ENCODE results near the gene DPH1. TPM values are rescaled to one million over a fixed set of nuclear protein-coding genes. Genes with fewer than 3 reads are reported as not detected.

Gene DPH1
- polyA plus RNA-seq, 1 of the 3 experiments (the other 2 are of a cell fraction), result 36.2 TPM

GRCh38 chr17:2035541-2036488 is 5.9 kb downstream of the DPH1 start:
- peaks cover 0 to 21% of the 10 kb centered on the region in 2 experiments for H3K36me3 ChIP-seq (replicated peaks in 1 of 2; ENCODE audit: control insufficient read depth in 1 of 2, insufficient read depth in 2 of 2, low read length in 1 of 2)
- H4K20me1 ChIP-seq (ENCODE audit: insufficient read depth), result no peaks in the 10 kb centered on the region
- H3K79me2 ChIP-seq (ENCODE audit: insufficient read depth), result peaks cover 21% of the 10 kb centered on the region
- H3K4me1 ChIP-seq (ENCODE audit: control insufficient read depth in 1 of 2, insufficient read depth in 2 of 2, low read depth in 1 of 2, low read length in 1 of 2), result peaks cover 4 to 6% of the 10 kb centered on the region in 2 experiments; a peak in 2 of 4 replicates
- no peak overlapping the region for H3K4me2 ChIP-seq
- H3K9me2 ChIP-seq, result no peaks in the 10 kb centered on the region
- H3F3A ChIP-seq (replicated peaks; ENCODE audit: insufficient read depth), result no peaks in the 10 kb centered on the region
- H3K27ac ChIP-seq (ENCODE audit: low read depth in 2 of 2, low read length in 1 of 2), result no peak overlapping the region
- H2AFZ ChIP-seq (ENCODE audit: low read depth), result no peak overlapping the region
- no peaks in the 10 kb centered on the region for H3K27me3 ChIP-seq (ENCODE audit: insufficient read depth)
- no peak for DNase-seq
- POLR2A ChIA-PET, result no interaction called here
- 96% methylated on average over 17 of the region's 29 CpGs for WGBS (ENCODE audit: low lambda C conversion rate)
- H3K9me3 ChIP-seq, result no peaks in the 10 kb centered on the region
- no peak for TF ChIP-seq TAF1 (IDR thresholded peaks at IDR 0.05; ENCODE audit: borderline replicate concordance, low read depth, low read length)
- TF ChIP-seq FOXM1 (IDR thresholded peaks at IDR 0.05; ENCODE audit: low read depth), result no peak
- H3K4me3 ChIP-seq (ENCODE audit: low read depth in 2 of 2, low read length in 1 of 2), result no peak overlapping the region
- H3K9ac ChIP-seq, result no peak overlapping the region
- CTCF ChIA-PET, result no interaction called here

GRCh38 chr17:2037155-2037554 is 7.2 kb downstream of the DPH1 start:
- ChIA-PET CTCF (interaction anchor here (1.3 to 2.0 kb wide), 2 partner anchors 128 to 132 kb away, joined by 5 to 8 read pairs; no protein-coding TSS in a partner anchor), POLR2A (no interaction called here)
- Histone ChIP-seq H3K4me2 (no peak overlapping the region), H3K27ac (ENCODE audit: low read depth in 2 of 2, low read length in 1 of 2) (no peak overlapping the region), H2AFZ (ENCODE audit: low read depth) (no peak overlapping the region), H3K27me3 (ENCODE audit: insufficient read depth) (no peaks in the 10 kb centered on the region), H3K9ac (no peak overlapping the region), H3K4me1 (ENCODE audit: control insufficient read depth in 1 of 2, insufficient read depth in 2 of 2, low read depth in 1 of 2, low read length in 1 of 2) (peaks cover 4 to 8% of the 10 kb centered on the region in 2 experiments; a peak in 1 of 4 replicates), H4K20me1 (ENCODE audit: insufficient read depth) (no peaks in the 10 kb centered on the region), H3K9me2 (no peaks in the 10 kb centered on the region), H3F3A (replicated peaks; ENCODE audit: insufficient read depth) (no peaks in the 10 kb centered on the region), H3K79me2 (ENCODE audit: insufficient read depth) (peaks cover 10% of the 10 kb centered on the region; the same call in 1 of the 2 replicates), H3K9me3 (no peaks in the 10 kb centered on the region), H3K4me3 (ENCODE audit: low read depth in 2 of 2, low read length in 1 of 2) (no peak overlapping the region), H3K36me3 (replicated peaks in 1 of 2; ENCODE audit: control insufficient read depth in 1 of 2, insufficient read depth in 2 of 2, low read length in 1 of 2) (peaks cover 0 to 21% of the 10 kb centered on the region in 2 experiments)
- TF ChIP-seq CHD2 (IDR thresholded peaks at IDR 0.05; ENCODE audit: low read length, partially characterized antibody) (no peak), RAD21 (IDR thresholded peaks at IDR 0.05; ENCODE audit: low read length) (no peak), REST (IDR thresholded peaks at IDR 0.05; ENCODE audit: low read depth, low read length) (no peak), CTCF (IDR thresholded peaks at IDR 0.05) (no peak), EZH2phosphoT487 (IDR thresholded peaks at IDR 0.05; ENCODE audit: borderline replicate concordance, low read depth) (no peak), SMC3 (IDR thresholded peaks at IDR 0.05; ENCODE audit: low read depth, low read length) (no peak), POLR2AphosphoS5 (IDR thresholded peaks at IDR 0.05; ENCODE audit: low read depth, low read length) (no peak)
- DNase-seq, result no peak
- 93% methylated on average over 8 of the region's 10 CpGs for WGBS (ENCODE audit: low lambda C conversion rate)

Data from SK-N-SH (cell line).